HEK293 (cell line): Measurements from ENCODE around the gene SYTL1.

Experiments used
- HOXA7 ChIP-seq: sonication (generic); formaldehyde crosslinking; IDR thresholded peaks from 2 replicates; pipeline ENCODE4 v1.8.1; 2022; ENCODE audit warnings: missing genetic modification reagents, borderline replicate concordance
- PRDM1 ChIP-seq: fragments of 450-650 bp; formaldehyde crosslinking; IDR thresholded peaks from 2 replicates; pipeline ENCODE4; 2016; ENCODE audit warnings: missing biosample characterization, missing genetic modification characterization
- REST ChIP-seq: fragments of 450-650 bp; formaldehyde crosslinking; IDR thresholded peaks from 2 replicates; pipeline ENCODE4 v1.5.1; 2016; ENCODE audit warnings: missing biosample characterization, missing genetic modification characterization
- SP2 ChIP-seq: fragments of 450-650 bp; formaldehyde crosslinking; IDR thresholded peaks from 2 replicates; pipeline ENCODE4 v1.5.1; 2016; ENCODE audit warnings: missing biosample characterization, missing genetic modification characterization
- ZBTB21 ChIP-seq: fragments of 450-650 bp; formaldehyde crosslinking; IDR thresholded peaks from 2 replicates; pipeline ENCODE4 v1.5.1; 2017; ENCODE audit warnings: missing biosample characterization, missing genetic modification characterization
- ZBTB8A ChIP-seq: fragments of 450-650 bp; formaldehyde crosslinking; IDR thresholded peaks from 2 replicates; pipeline ENCODE4 v1.5.1; 2016; ENCODE audit warnings: missing biosample characterization, missing genetic modification characterization
- ZNF571 ChIP-seq: fragments of 450-650 bp; formaldehyde crosslinking; IDR thresholded peaks from 2 replicates; pipeline ENCODE4 v1.5.0; 2017; ENCODE audit warnings: missing biosample characterization, missing genetic modification characterization
- ZNF704 ChIP-seq: fragments of 450-650 bp; formaldehyde crosslinking; IDR thresholded peaks from 2 replicates; pipeline ENCODE4 v1.5.1; 2016; ENCODE audit warnings: missing biosample characterization, missing genetic modification characterization
- TF ChIP-seq, protein P1 (sequence below): fragments of 450-650 bp; formaldehyde crosslinking; IDR thresholded peaks from 2 replicates; pipeline ENCODE4 v1.5.1; 2016; ENCODE audit warnings: missing biosample characterization, missing genetic modification characterization

GRCh38 chr1:27343639-27344025 is 1.8 kb downstream of the SYTL1 start:
- no peak for TF ChIP-seq ZBTB21
- TF ChIP-seq REST (tag by site-specific recombination): no peak
- TF ChIP-seq, protein P1, sequence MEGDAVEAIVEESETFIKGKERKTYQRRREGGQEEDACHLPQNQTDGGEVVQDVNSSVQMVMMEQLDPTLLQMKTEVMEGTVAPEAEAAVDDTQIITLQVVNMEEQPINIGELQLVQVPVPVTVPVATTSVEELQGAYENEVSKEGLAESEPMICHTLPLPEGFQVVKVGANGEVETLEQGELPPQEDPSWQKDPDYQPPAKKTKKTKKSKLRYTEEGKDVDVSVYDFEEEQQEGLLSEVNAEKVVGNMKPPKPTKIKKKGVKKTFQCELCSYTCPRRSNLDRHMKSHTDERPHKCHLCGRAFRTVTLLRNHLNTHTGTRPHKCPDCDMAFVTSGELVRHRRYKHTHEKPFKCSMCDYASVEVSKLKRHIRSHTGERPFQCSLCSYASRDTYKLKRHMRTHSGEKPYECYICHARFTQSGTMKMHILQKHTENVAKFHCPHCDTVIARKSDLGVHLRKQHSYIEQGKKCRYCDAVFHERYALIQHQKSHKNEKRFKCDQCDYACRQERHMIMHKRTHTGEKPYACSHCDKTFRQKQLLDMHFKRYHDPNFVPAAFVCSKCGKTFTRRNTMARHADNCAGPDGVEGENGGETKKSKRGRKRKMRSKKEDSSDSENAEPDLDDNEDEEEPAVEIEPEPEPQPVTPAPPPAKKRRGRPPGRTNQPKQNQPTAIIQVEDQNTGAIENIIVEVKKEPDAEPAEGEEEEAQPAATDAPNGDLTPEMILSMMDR (tag by site-specific recombination): no peak
- TF ChIP-seq SP2: no peak
- no peak for TF ChIP-seq HOXA7 (CRISPR knock-in tag)
- TF ChIP-seq ZNF571 (tag by site-specific recombination): no peak
- TF ChIP-seq PRDM1 (tag by site-specific recombination): no peak
- no peak for TF ChIP-seq ZNF704
- no peak for TF ChIP-seq ZBTB8A
